OCI-LY3 (cell line): ENCODE data around the gene ARL17B.
A peak's percentile ranks its signal among the peaks of the same experiment; 100 is the strongest.
"Not testable (repeated sequence)": the region's sequence is repeated elsewhere in the genome, so short reads cannot be mapped to it uniquely, and the experiment has no call there.

ENCODE experiments used
- H2AFZ ChIP-seq: fragments of 200-600, 300-600 bp; shearing (Covaris generic); 2 replicates; pipeline ENCODE4 v1.6.0; 2014; ENCODE audit warnings: antibody characterized with exemption, low read depth, low read length
- H3K27ac ChIP-seq: fragments of 200-600, 300-600 bp; sonication (generic); 2 replicates; pipeline ENCODE4 v1.5.1; 2014; ENCODE audit warnings: mild to moderate bottlenecking, low read length, moderate library complexity, mixed read lengths
- H3K27me3 ChIP-seq: fragments of 200-600, 300-600 bp; sonication (generic); 2 replicates; pipeline ENCODE4 v1.6.1; 2014; ENCODE audit warnings: low read depth, low read length, mixed read lengths
- H3K36me3 ChIP-seq: fragments of 200-600, 300-600 bp; sonication (generic); replicated peaks from 2 replicates; pipeline ENCODE3; 2014; ENCODE audit warnings: low read depth, low read length, mixed read lengths
- H3K4me1 ChIP-seq: fragments of 300-600, 200-600 bp; sonication (generic); 2 replicates; pipeline ENCODE4 v1.6.1; 2014; ENCODE audit warnings: low read length, mixed read lengths
- H3K4me2 ChIP-seq: fragments of 200-600, 300-600 bp; sonication (generic); 2 replicates; pipeline ENCODE4 v1.6.1; 2014; ENCODE audit warnings: low read length, mixed read lengths
- H3K4me3 ChIP-seq: fragments of 300-600, 200-600 bp; sonication (generic); 2 replicates; pipeline ENCODE4 v1.5.1; 2014; ENCODE audit warnings: antibody characterized with exemption, mild to moderate bottlenecking, low read length, moderate library complexity
- H3K79me2 ChIP-seq: fragments of 300-600, 200-600 bp; shearing (Covaris generic); 2 replicates; pipeline ENCODE4 v1.6.1; 2014; ENCODE audit warnings: mild to moderate bottlenecking, low read length, mixed read lengths
- H3K9ac ChIP-seq: fragments of 300-600, 200-600 bp; shearing (Covaris generic); 2 replicates; pipeline ENCODE4 v1.6.0; 2014; ENCODE audit warnings: mild to moderate bottlenecking, low read length, moderate library complexity
- H3K9me3 ChIP-seq: fragments of 200-600, 300-600 bp; shearing (Covaris generic); 2 replicates; pipeline ENCODE4 v1.6.1; 2014; ENCODE audit warnings: low read length, mixed read lengths; ENCODE audit not compliant: insufficient read depth
- H4K20me1 ChIP-seq: fragments of 200-600, 300-600 bp; sonication (generic); 2 replicates; pipeline ENCODE4 v1.6.1; 2016; ENCODE audit warnings: low read length, mixed read lengths; ENCODE audit not compliant: insufficient read depth

The ARL17B gene

GRCh38 chr17:46373418-46373817 is 11.9 kb upstream of the ARL17B start:
- not testable (repeated sequence) for H3K27me3 ChIP-seq, H3K36me3 ChIP-seq, H3K9me3 ChIP-seq, H2AFZ ChIP-seq, H3K4me2 ChIP-seq, H4K20me1 ChIP-seq, H3K9ac ChIP-seq, H3K4me3 ChIP-seq, H3K79me2 ChIP-seq, H3K27ac ChIP-seq, H3K4me1 ChIP-seq

- H3K36me3 ChIP-seq, H4K20me1 ChIP-seq, H3K9me3 ChIP-seq, H3K9ac ChIP-seq, H3K4me2 ChIP-seq, H3K27ac ChIP-seq, H3K4me3 ChIP-seq, H2AFZ ChIP-seq, H3K79me2 ChIP-seq, H3K4me1 ChIP-seq, H3K27me3 ChIP-seq: not testable (repeated sequence)
Measured at GRCh38 chr17:46372236-46373229, 11.0 kb upstream of the ARL17B start.

GRCh38 chr17:46367520-46367919 is 6.0 kb upstream of the ARL17B start:
- not testable (repeated sequence) for H2AFZ ChIP-seq, H3K4me1 ChIP-seq, H4K20me1 ChIP-seq, H3K9ac ChIP-seq, H3K9me3 ChIP-seq, H3K79me2 ChIP-seq, H3K27me3 ChIP-seq, H3K4me3 ChIP-seq, H3K4me2 ChIP-seq, H3K36me3 ChIP-seq, H3K27ac ChIP-seq

GRCh38 chr17:46361145-46361735 is 326 bp downstream of the ARL17B start:
- not testable (repeated sequence) for H3K9me3 ChIP-seq, H3K27ac ChIP-seq, H3K4me3 ChIP-seq

GRCh38 chr17:46353856-46354255 is 7.7 kb downstream of the ARL17B start:
- H3K9ac ChIP-seq, H3K4me3 ChIP-seq, H4K20me1 ChIP-seq, H3K9me3 ChIP-seq, H3K36me3 ChIP-seq, H3K27me3 ChIP-seq, H2AFZ ChIP-seq, H3K27ac ChIP-seq, H3K4me1 ChIP-seq, H3K4me2 ChIP-seq, H3K79me2 ChIP-seq: not testable (repeated sequence)

More at GRCh38 chr17:46361145-46361735, 326 bp downstream of the ARL17B start:
- H2AFZ ChIP-seq, H3K4me2 ChIP-seq, H3K4me1 ChIP-seq, H3K9ac ChIP-seq, H3K79me2 ChIP-seq, H3K27me3 ChIP-seq, H4K20me1 ChIP-seq, H3K36me3 ChIP-seq: not testable (repeated sequence)

- not testable (repeated sequence) for H3K79me2 ChIP-seq, H3K36me3 ChIP-seq, H3K4me2 ChIP-seq, H2AFZ ChIP-seq, H3K4me1 ChIP-seq, H3K27ac ChIP-seq, H3K9me3 ChIP-seq, H4K20me1 ChIP-seq, H3K27me3 ChIP-seq, H3K9ac ChIP-seq, H3K4me3 ChIP-seq
Measured at GRCh38 chr17:46349060-46349459, 12.5 kb downstream of the ARL17B start.

- H2AFZ ChIP-seq, H3K27me3 ChIP-seq, H3K9me3 ChIP-seq, H3K4me3 ChIP-seq, H3K79me2 ChIP-seq, H3K4me1 ChIP-seq, H4K20me1 ChIP-seq, H3K36me3 ChIP-seq: not testable (repeated sequence)
- peak overlapping the region; percentile 54; the same call in 1 of the 2 replicates for H3K9ac ChIP-seq
- peak overlapping the region; percentile 57 for H3K4me2 ChIP-seq
- peak overlapping the region; percentile 83 for H3K27ac ChIP-seq
Measured at GRCh38 chr17:46348345-46348744, 13.2 kb downstream of the ARL17B start.

- not testable (repeated sequence) for H3K27ac ChIP-seq, H3K9ac ChIP-seq, H2AFZ ChIP-seq, H3K36me3 ChIP-seq, H3K4me2 ChIP-seq, H3K4me1 ChIP-seq, H4K20me1 ChIP-seq, H3K27me3 ChIP-seq, H3K79me2 ChIP-seq, H3K9me3 ChIP-seq, H3K4me3 ChIP-seq
Measured at GRCh38 chr17:46342131-46342530, 19.4 kb downstream of the ARL17B start.

- H4K20me1 ChIP-seq, H3K27me3 ChIP-seq, H3K4me3 ChIP-seq, H3K4me1 ChIP-seq, H3K9ac ChIP-seq, H3K27ac ChIP-seq, H3K9me3 ChIP-seq, H2AFZ ChIP-seq, H3K4me2 ChIP-seq, H3K36me3 ChIP-seq, H3K79me2 ChIP-seq: not testable (repeated sequence)
Measured at GRCh38 chr17:46341220-46341619, 20.3 kb downstream of the ARL17B start.
